GM19452 (cell line): ENCODE results near the gene MYO1F.

Experiments
- ATAC-seq: cut with Tn5 transposase; IDR thresholded peaks from one replicate; pipeline ENCODE4 v1.9.1; 2021; ENCODE audit not compliant: unreplicated experiment

Gene MYO1F

DNA sequence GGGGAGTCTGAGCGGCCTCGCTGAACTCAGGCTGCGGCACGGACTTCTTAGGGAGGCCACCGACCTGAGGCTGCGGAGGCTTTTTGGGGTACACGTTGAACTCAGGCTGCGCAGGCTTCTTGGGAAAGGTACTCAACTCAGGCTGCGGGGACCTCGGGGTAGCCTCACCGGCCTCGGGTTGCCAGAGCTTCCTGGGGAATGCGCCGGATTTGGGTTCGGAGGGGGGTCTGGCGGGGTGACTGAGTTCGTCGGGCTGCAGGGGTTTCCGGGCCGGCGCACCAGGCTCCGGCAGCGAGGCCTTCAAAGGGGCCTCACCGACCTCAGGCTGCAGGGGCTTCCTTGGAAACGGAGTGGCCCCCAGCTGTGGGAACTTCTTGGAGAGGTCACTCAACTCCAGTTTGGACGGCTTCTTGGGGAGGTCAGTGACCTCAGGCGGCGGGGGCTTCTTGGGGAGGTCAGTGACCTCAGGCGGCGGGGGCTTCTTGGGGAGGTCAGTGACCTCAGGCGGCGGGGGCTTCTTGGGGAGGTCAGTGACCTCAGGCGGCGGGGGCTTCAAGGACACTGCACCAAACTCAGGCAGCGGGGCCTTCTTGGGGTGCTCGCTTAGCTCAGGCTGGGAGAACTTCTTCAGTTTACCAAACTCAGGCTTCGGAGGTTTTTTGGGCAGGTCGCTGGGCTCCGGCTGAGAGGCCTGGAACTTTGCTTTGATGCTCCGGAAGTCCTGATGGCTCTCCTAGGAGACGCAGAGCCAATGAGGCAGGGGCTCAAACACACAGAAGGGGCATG is 78.0 kb downstream of the MYO1F start:
- no peak for ATAC-seq

GRCh38 chr19:8498295-8498694 is 78.9 kb downstream of the MYO1F start:
- ATAC-seq = no peak

- no peak for ATAC-seq
Measured at GRCh38 chr19:8494158-8494557, 83.1 kb downstream of the MYO1F start.

- ATAC-seq = no peak
Measured at GRCh38 chr19:8491574-8491973, 85.7 kb downstream of the MYO1F start.

GRCh38 chr19:8490873-8491272 is 86.4 kb downstream of the MYO1F start:
- ATAC-seq = no peak

GRCh38 chr19:8490395-8490760 is 86.9 kb downstream of the MYO1F start:
- ATAC-seq = no peak

DNA sequence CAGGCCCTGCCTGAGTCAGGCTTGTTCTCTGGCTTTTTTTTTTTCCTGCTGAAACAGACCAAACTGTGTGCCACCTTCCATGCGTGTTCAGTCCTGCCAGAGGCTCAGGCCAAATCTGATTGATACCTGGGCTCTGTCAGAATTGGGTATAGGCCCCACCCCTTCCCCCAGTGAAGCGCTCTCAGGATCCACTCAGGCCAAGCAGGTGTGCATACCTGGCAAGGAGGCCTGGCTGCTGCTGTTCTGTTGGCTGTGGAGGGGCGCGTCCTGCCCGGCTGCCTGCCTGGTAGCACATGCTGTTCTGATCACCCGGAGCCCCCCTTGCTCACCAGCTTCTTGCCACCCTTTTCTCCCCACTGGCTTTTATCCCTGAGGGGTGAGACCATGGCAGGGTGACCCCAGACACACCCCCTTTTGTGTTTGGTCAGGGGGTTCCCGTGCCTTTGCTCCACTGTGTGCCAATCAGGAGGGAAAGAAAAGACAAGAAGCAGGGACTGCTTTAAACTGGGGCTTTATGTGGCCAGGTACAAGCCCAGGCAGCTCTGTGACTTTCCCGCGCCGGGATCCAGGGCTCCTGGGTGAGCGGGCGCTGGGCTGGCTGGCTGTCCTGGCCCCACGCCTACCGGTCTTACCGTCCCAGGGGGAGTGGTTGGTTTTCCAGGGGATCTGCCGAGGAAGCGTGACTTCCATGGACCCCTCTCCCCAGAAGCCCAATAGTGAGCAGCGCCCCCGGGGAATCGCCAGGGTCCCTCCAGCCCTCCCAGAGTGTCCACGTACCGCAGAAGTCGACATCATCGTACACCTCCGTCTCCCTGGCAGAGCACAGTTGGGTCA is 87.5 kb downstream of the MYO1F start:
- ATAC-seq = no peak

GRCh38 chr19:8488365-8488764 is 88.9 kb downstream of the MYO1F start:
- no peak for ATAC-seq

DNA sequence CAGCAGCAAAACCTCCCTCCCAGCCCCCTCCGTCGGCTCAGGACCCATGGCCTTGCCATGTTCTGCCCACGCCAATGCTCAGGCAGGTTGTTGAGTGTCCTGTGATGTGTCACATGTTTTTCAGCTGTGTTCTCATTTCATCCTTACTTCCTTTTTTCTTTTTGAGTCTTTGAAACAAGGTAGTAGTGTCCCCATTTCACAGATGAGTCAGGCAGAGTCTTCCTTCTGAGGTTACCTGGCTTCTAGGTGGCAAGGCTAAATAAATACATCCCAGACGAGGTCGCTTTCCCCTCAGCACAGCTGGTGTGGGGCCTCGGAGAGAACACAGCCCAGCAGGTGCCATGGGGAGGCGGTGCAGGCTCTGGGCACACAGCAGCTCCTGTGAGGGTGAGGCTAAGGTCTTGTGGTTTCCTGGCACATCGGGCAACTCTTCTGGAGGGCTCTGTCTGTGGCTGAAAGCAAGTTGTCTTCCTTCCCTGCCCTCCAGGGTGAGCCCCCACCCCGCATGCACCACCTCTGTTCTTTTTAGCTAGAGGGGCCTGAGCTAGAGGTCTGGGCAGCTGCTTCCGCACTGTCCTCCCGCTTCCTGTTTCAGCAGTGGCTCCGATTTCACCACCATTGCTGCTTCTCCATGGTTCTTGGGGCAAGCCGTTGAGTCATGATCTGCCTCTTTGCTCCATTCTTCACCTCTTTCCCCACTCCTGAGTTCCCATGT is 89.9 kb downstream of the MYO1F start:
- no peak for ATAC-seq

GRCh38 chr19:8486661-8487136 is 90.5 kb downstream of the MYO1F start:
- no peak for ATAC-seq

GRCh38 chr19:8485561-8486371 is 91.5 kb downstream of the MYO1F start:
- no peak for ATAC-seq

GRCh38 chr19:8484331-8484894 is 92.8 kb downstream of the MYO1F start:
- no peak for ATAC-seq

DNA sequence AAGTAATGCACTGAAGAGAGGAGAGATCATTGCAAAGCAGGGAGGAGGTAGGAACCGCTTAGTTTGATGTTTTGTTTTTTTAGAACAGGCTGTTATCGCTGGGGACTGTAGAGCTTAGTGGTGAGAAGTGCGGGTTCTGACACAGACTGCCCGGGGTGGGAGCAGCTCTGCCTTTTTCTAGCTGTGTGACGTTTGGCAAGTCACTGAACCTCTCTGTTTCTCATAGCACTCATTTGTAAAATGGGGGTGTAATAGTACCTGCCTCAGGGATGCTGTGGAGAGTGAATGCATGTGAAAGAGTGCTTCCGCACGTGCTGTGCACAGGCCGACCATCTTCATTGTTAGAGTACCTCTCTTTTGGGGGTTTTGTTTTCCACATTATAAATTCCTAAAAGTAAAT is 94.1 kb downstream of the MYO1F start:
- ATAC-seq = no peak

- ATAC-seq = no peak
Measured at GRCh38 chr19:8482696-8483095, 94.5 kb downstream of the MYO1F start.

- no peak for ATAC-seq
Measured at GRCh38 chr19:8481616-8482015, 95.6 kb downstream of the MYO1F start.

DNA sequence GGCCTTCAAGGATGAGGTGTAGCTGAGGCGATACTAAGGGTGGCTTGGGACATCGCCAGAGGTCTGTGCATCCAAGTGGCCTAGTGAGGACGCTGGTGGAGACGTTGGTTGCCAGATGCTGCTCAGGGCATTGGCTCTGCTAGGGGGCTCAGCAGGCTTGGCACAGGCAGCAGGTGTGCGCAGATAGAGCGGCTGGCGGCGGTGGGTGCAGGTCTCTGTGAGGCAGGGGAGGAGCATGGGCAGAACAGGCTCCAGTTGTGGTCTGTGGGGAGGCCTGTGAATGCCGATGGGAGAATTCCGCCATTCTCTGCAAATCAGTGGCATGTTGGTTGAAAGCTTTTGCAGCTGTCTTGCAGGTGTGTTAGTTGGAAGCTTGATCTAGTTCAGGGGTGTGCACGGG is 96.0 kb downstream of the MYO1F start:
- no peak for ATAC-seq

DNA sequence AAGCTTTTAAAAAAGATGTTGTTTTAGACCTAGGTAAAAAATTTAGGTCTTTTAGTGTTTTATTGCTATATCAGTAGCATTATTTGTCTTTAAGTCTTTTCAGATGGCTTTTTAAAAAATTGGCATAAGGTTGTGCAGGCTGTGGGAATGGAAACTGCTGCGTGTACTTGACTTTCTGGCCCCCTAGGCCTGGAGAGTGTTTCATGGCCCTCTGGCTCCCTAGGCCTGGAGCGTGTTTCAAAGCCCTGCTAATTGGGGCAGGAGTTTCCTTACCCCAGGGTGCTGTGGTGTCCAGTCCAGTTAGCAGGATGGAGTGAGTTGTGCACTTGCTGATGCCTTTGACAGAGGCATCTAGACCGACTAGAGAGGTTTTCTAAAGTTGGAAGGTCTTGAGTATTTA is 98.6 kb downstream of the MYO1F start:
- no peak for ATAC-seq

DNA sequence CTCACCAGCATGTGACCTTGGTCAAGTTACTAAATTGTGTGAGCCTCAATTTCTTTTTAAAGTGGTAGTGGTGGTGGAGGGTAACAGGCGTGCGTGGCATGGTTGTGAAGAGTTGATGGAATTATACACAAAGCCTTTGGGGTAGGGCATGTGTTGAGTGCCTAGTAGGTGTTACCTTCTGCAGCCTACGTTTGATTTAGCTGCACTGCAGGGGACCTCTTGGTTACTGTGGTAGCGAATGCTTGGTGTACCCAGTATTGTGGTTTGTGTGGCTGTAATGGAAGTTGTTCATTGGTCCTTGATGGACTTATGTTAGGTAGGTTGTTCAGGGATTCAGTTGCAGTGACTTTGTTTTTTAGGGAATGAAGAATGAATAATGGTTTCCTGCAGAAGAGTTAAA is 99.4 kb downstream of the MYO1F start:
- no peak for ATAC-seq

GRCh38 chr19:8476524-8476923 is 100.7 kb downstream of the MYO1F start:
- ATAC-seq = no peak

DNA sequence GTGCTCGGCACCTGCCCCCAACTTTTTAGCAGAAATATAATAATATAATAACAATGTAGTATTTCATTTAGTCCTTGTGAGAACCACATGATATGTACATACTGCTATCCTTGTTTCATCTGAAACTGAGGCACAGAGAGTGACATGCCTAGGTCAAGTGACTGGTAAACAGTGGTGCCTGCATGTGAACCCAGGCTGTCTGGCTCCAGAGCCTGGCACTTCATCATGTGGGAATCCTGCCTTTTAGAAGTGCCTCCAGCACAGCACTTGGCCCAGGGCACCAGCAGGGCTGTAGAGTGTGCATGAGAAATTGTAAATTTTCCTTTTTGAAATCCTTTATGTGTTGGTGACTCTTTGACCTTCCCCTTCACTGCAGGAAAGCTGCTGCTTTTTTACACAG is 102.2 kb downstream of the MYO1F start:
- no peak for ATAC-seq
